ENCODE results near the gene HAVCR2.
"Not testable (repeated sequence)": the region's sequence is repeated elsewhere in the genome, so short reads cannot be mapped to it uniquely, and the experiment has no call there.

HAVCR2 gene

DNA sequence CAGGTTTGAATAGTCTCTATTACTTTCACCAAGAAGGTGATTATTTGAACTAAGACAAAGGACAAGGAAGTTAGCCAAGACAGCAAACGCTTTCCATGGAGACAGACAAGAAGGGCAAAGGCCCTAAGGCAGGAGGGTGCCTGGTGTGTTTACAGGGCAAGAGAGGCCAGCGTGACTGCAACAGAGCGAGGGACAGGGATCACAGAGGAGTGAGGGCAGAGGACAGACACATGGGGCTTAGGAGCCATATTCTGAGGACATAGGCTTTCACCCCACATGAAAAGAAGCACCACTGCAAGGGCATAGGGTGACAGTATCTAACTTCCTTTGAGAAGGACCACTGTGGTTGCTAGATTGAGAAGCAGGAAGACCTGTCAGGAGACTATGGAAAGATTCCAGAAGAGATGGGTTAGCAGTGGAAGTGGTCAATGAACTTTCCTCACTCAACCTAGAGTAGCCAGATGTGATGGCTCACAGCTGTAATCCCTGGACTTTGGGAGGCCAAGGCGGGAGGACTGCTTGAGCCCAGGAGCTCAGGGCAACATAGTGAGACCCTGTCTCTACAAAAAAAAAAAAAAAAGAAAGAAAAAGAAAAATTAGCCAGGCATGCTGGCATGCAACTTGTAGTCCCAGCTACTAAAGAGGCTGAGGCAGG lies 44.9 kb downstream of the HAVCR2 start:
- H3K4me3 ChIP-seq (ENCODE audit: control insufficient read depth, low read depth, low read length) = no peak overlapping the region
- no peak for DNase-seq (ENCODE audit: low read depth)
- TF ChIP-seq, protein P1, sequence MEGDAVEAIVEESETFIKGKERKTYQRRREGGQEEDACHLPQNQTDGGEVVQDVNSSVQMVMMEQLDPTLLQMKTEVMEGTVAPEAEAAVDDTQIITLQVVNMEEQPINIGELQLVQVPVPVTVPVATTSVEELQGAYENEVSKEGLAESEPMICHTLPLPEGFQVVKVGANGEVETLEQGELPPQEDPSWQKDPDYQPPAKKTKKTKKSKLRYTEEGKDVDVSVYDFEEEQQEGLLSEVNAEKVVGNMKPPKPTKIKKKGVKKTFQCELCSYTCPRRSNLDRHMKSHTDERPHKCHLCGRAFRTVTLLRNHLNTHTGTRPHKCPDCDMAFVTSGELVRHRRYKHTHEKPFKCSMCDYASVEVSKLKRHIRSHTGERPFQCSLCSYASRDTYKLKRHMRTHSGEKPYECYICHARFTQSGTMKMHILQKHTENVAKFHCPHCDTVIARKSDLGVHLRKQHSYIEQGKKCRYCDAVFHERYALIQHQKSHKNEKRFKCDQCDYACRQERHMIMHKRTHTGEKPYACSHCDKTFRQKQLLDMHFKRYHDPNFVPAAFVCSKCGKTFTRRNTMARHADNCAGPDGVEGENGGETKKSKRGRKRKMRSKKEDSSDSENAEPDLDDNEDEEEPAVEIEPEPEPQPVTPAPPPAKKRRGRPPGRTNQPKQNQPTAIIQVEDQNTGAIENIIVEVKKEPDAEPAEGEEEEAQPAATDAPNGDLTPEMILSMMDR (conservative IDR thresholded peaks at IDR 0.05; ENCODE audit: control insufficient read depth, insufficient read depth, low read depth, low read length) = no peak

DNA sequence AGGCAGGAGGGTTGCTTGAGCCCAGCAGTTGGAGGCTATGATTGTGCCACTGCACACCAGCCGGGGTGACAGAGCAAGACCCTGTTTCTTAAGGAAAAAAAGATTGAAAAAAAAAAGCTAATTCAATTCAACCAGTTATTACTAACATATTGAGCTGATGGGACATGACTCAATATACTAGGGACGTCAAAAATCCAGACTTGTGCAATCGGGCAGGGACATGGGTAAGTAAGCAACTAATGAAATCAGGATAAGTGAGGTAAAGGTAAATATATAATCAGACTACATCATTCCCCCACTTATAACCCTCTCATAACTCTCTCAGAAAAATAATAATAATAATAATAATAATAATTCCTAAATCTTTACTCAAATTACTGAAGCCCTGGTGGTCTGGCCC lies 49.0 kb downstream of the HAVCR2 start:
- DNase-seq (ENCODE audit: low read depth) = peak; percentile 91
- TF ChIP-seq, protein P1 (conservative IDR thresholded peaks at IDR 0.05; ENCODE audit: control insufficient read depth, insufficient read depth, low read depth, low read length) = no peak
- H3K4me3 ChIP-seq (ENCODE audit: control insufficient read depth, low read depth, low read length) = no peak overlapping the region

DNA sequence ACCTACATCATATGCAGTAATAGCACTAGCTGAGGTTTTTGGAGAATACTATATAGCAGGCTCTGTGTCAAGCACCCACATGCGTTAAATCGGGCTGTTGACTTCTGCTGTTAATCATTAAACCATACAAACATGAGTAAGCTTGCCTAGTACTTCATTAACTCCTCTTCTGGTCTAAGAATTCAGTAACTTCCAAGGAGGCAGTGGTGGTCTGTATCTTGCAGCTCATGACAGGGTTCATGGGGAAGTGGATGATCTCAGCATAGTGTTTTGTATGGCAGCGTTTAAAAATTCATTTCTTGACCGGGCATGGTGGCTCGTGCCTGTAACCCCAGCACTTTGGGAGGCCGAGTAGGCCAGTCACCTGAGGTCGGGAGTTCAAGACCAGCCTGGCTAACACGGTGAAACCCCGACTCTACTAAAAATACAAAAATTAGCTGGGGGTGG lies 49.7 kb downstream of the HAVCR2 start, which contains the start of gene HAVCR1:
Gene HAVCR1, minus strand, starts transcription at position 24 of the 447 bp plus-strand sequence. CDS start 1,173 bp downstream, outside the sequence.
- TF ChIP-seq, protein P1 (conservative IDR thresholded peaks at IDR 0.05; ENCODE audit: control insufficient read depth, insufficient read depth, low read depth, low read length) = no peak
- H3K4me3 ChIP-seq (ENCODE audit: control insufficient read depth, low read depth, low read length) = no peak within 1 kb of the TSS
- no peak for DNase-seq (ENCODE audit: low read depth)

DNA sequence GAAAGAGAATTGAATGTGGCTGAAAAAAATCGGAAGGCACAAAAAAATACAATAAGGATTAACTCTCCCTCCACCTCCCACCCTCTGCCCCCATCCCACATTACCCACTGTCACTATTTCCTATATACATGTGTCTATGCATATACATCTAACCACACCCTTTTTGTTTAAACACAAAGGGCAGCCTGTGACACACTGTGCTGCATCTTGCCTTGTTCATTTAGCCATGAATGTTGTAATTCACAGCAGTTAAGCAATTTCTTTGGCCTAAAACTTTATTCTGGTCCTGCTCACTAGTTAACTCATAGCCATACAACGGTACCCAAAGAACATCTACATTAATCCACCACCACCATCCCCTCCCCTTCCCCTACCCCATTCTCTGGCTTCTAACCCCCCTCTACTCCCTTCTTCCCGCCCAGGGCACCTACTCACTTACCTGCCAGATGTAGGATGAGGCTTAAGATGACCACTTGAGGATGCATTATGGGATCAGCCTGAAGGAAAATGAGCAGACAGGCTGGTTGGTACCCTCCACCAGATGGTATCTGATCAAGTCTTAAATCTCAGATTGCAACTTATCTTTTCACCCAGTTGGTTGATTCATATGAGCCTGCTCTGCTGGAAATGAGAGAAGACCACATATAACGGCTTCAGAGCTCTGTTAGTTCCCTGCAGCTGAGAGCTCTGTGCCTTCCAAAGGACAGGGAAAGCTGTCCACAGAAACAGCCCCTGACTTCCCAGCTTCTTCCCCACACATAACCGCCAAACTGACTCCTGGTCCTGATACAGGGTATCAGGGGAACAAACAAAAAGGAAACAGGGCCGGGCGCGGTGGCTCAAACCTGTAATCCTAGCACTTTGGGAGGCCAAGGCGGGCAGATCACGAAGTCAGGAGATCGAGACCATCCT lies 51.1 kb downstream of the HAVCR2 start:
- DNase-seq (ENCODE audit: low read depth) = peak; percentile 59
- TF ChIP-seq, protein P1 (conservative IDR thresholded peaks at IDR 0.05; ENCODE audit: control insufficient read depth, insufficient read depth, low read depth, low read length) = no peak
- no peak overlapping the region for H3K4me3 ChIP-seq (ENCODE audit: control insufficient read depth, low read depth, low read length)

DNA sequence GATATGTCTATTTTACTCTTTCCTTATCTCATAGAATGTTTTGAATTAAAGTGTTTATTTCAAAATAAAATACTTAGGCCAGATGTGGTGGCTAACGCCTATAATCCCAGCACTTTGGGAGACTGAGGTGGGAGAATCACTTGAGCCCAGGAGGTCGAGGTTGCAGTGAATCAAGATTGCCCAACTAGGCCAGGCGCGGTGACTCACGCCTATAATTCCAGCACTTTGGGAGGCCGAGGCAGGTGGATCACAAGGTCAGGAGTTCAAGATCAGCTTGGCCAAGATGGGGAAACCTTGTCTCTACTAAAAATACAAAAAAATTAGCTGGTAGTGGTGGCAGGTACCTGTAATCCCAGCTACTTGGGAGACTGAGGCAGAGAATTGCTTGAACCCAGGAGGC lies 52.0 kb downstream of the HAVCR2 start:
- peak; percentile 29 for DNase-seq (ENCODE audit: low read depth)
- H3K4me3 ChIP-seq (ENCODE audit: control insufficient read depth, low read depth, low read length) = not testable (repeated sequence)

DNA sequence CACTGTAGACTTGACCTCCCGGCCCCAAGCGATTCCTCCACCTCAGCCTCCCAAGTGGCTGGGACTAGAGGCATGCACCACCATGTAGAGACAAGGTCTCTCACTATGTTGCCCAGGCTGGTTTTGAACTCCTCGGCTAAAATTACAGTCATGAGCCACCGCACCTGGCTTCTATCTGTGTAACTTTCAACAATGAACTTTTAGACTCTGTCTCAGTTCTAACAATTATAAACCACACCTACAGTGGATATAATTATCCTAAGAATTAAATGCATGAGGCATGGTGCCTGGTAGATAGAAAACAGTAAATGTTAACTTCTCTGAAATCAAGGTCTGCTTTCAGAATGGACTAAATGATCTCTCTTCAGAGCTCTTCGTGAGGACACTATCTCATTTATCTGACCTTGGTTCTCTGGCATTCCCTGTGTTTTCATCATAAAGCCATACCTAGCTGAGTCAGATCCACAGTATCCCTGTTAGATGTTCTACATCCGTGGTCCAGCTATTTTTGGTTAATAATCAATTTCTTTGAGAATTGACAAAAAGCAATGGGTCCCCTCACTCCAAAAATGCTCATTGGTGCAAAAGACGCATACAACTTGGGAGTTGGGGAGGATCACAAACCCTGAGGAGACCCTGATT lies 57.1 kb downstream of the HAVCR2 start:
- TF ChIP-seq, protein P1 (conservative IDR thresholded peaks at IDR 0.05; ENCODE audit: control insufficient read depth, insufficient read depth, low read depth, low read length) = no peak
- no peak for DNase-seq (ENCODE audit: low read depth)

More for the DNA sequence above, 57.1 kb downstream of the HAVCR2 start:
- no peak overlapping the region for H3K4me3 ChIP-seq (ENCODE audit: control insufficient read depth, low read depth, low read length)
